Measurements from ENCODE around the gene HAUS8. TPM values are rescaled to one million over a fixed set of nuclear protein-coding genes. Genes with fewer than 3 reads are reported as not detected.

The HAUS8 gene
- total RNA-seq, 4 donors from 2014 or later: 9.7 to 29.7 (median 10.1) TPM

DNA sequence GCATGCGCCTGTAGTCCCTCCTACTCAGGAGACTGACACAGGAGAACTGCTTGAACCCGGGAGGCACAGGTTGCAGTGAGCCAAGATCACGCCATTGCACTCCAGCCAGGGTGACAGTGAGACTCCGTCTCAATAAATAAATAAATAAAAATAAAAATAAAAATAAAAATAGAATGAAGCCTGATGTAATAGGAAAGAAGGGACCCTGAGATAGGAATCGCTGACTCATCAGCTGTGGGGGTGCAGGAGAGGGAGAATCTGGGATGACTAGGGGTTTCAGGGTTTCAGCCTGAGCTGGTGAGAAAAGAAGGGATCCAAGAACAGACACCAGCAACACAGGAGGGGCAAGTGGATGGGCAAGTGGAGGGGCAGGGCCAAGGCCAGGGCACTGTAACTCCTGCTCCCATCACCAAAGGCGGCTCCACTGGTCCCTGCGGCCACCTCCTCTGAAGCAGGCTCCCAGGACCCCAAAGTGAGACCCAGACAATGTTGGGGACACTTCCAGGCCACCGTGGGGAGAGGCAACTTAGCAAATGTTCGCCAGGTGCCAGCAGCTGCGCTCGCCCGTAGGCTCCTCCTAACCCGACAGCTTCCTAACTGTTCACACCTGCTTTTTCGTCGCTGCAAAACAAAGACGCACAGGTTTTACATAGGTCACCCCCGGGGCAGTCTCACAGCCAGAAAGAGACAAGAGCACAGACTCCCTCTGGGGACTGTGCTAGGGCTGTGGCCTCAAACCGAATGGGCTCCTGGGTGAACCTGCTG is 1.2 kb downstream of the HAUS8 start:
- no peaks in the 10 kb centered on the region for H3K9me3 ChIP-seq
- H3K4me3 ChIP-seq: peak overlapping the region; percentile 68 to 95 (median 84)
- no peaks in the 10 kb centered on the region for H3K27me3 ChIP-seq
- peak overlapping the region; percentile 86 to 94 (median 92) for H3K27ac ChIP-seq
- peaks cover 0 to 7% (median 0%) of the 10 kb centered on the region in 3 donors for H3K36me3 ChIP-seq
- DNase-seq: peak in 2 of 3 donors; percentile 63 to 74
- H3K4me1 ChIP-seq: peaks cover 0 to 33% (median 10%) of the 10 kb centered on the region in 4 donors
- TF ChIP-seq, protein P1, sequence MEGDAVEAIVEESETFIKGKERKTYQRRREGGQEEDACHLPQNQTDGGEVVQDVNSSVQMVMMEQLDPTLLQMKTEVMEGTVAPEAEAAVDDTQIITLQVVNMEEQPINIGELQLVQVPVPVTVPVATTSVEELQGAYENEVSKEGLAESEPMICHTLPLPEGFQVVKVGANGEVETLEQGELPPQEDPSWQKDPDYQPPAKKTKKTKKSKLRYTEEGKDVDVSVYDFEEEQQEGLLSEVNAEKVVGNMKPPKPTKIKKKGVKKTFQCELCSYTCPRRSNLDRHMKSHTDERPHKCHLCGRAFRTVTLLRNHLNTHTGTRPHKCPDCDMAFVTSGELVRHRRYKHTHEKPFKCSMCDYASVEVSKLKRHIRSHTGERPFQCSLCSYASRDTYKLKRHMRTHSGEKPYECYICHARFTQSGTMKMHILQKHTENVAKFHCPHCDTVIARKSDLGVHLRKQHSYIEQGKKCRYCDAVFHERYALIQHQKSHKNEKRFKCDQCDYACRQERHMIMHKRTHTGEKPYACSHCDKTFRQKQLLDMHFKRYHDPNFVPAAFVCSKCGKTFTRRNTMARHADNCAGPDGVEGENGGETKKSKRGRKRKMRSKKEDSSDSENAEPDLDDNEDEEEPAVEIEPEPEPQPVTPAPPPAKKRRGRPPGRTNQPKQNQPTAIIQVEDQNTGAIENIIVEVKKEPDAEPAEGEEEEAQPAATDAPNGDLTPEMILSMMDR (IDR thresholded peaks at IDR 0.05): no peak
- TF ChIP-seq POLR2A (IDR thresholded peaks at IDR 0.05): no peak

DNA sequence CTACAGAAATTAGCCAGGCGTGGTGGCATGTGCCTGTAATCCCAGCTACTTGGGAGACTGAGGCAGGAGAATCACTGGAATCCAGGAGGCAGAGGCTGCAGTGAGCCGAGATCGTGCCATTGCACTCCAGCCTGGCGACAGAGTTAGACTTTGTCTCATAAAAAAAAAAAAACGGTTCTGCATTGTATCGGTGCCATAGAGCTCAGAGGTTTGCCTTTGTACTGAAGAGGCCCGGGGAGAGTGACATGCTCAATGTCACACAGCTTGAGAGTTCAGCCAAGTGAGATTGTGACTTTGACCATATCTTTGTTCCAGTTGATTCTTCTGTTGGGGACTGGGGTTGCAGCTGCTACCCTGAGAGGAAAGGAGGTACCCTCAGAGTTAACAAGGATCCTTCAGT is 4.3 kb downstream of the HAUS8 start:
- Histone ChIP-seq H3K4me3 (no peak overlapping the region), H3K27me3 (no peaks in the 10 kb centered on the region), H3K4me1 (peaks cover 0 to 15% (median 3%) of the 10 kb centered on the region in 4 donors), H3K9me3 (no peaks in the 10 kb centered on the region), H3K36me3 (peaks cover 0 to 16% (median 0%) of the 10 kb centered on the region in 3 donors), H3K27ac (no peak overlapping the region)
- TF ChIP-seq, protein P1 (IDR thresholded peaks at IDR 0.05): no peak
- no peak for TF ChIP-seq POLR2A (IDR thresholded peaks at IDR 0.05)
- DNase-seq: no peak

DNA sequence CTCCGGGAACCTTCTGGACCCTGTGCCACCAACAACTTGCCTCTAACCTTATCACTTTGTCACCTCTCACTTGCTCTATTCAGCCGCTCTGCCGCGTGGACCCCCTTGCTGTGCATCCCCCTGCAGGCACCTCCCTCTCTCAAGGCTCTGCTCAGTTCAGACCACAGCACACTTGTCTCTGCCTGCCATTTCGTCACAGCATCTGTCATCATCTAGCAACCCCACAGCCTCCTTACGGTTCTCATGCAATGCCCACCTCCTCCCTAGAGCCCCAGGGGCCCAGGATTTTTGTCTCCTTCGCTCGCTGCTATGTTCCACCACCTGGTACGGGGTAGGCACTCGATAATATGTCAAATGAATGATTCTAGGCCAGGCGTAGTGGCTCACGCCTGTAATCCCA is 4.8 kb downstream of the HAUS8 start:
- TF ChIP-seq POLR2A (IDR thresholded peaks at IDR 0.05): no peak
- TF ChIP-seq, protein P1 (IDR thresholded peaks at IDR 0.05): no peak
- Histone ChIP-seq H3K4me1 (peaks cover 0 to 15% (median 3%) of the 10 kb centered on the region in 4 donors), H3K27ac (no peak overlapping the region), H3K9me3 (no peaks in the 10 kb centered on the region), H3K36me3 (peaks cover 0 to 16% (median 0%) of the 10 kb centered on the region in 3 donors), H3K27me3 (no peaks in the 10 kb centered on the region), H3K4me3 (no peak overlapping the region)
- no peak for DNase-seq

DNA sequence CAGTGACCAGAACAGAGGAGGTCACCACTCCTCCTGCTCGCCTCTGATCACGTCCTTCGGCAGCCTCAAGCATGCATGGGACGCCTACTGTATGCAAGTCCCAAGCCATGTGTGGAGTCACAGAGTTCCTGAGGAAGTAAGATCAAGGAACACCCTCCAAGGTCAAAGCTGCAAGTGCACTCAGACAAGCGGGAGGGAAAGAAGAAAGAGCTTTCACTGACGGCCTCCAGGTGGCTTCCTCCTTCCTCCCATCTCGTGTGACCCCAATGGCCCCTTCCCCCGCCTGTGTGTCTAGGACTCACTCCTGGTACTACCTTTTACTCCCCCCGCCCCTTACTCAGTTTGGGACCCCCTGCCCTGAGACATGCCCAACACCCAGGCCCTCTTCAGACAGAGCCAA is 6.1 kb downstream of the HAUS8 start:
- Histone ChIP-seq H3K27me3 (no peaks in the 10 kb centered on the region), H3K27ac (no peak overlapping the region), H3K36me3 (peaks cover 0 to 16% (median 0%) of the 10 kb centered on the region in 3 donors), H3K4me3 (no peak overlapping the region), H3K9me3 (no peaks in the 10 kb centered on the region), H3K4me1 (peaks cover 0 to 10% (median 2%) of the 10 kb centered on the region in 4 donors)
- DNase-seq: no peak
- no peak for TF ChIP-seq POLR2A (IDR thresholded peaks at IDR 0.05)
- TF ChIP-seq, protein P1 (IDR thresholded peaks at IDR 0.05): no peak

DNA sequence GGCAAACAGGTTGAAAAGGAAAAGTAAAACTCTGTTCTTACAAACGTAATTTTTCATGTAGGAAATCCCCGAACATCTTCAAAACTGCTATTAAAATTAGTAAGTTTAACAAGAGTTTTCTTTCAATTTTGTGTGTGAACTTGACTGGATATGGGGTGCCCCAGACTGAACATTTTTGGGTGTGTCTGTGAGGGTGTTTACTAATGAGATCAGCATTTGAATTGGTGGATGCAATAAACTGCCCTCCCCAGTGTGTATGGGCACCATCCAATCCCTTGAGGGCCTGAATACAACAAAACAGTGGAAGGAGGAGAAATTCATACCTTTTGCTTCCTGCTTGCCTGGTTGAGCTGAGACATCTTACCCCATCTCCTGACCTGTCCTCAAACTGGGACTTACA is 11.8 kb downstream of the HAUS8 start:
- Histone ChIP-seq H3K36me3 (peaks cover 0 to 17% (median 0%) of the 10 kb centered on the region in 3 donors), H3K9me3 (no peaks in the 10 kb centered on the region), H3K27me3 (no peaks in the 10 kb centered on the region), H3K4me3 (no peak overlapping the region), H3K4me1 (peaks cover 0 to 5% (median 0%) of the 10 kb centered on the region in 4 donors), H3K27ac (no peak overlapping the region)
- TF ChIP-seq POLR2A (IDR thresholded peaks at IDR 0.05): no peak
- TF ChIP-seq, protein P1 (IDR thresholded peaks at IDR 0.05): no peak
- DNase-seq: no peak
